ENCODE results near the gene BAMBI. TPM values are rescaled to one million over a fixed set of nuclear protein-coding genes. Genes with fewer than 3 reads are reported as not detected.
A peak's percentile ranks its signal among the peaks of the same experiment; 100 is the strongest.

Gene BAMBI, protein sequence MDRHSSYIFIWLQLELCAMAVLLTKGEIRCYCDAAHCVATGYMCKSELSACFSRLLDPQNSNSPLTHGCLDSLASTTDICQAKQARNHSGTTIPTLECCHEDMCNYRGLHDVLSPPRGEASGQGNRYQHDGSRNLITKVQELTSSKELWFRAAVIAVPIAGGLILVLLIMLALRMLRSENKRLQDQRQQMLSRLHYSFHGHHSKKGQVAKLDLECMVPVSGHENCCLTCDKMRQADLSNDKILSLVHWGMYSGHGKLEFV
- under 1 TPM; 0.70 to 0.95 (median 0.94) TPM for total RNA-seq
- total RNA-seq (2013), result 1.1 TPM

- Mint-ChIP-seq H3K4me1 (peaks cover 25 to 28% of the 10 kb centered on the region in 2 donors), H3K9me3 (no peaks in the 10 kb centered on the region), H3K27ac (peak within 1 kb of the TSS in 1 of 2 donors; percentile 74), H3K27me3 (ENCODE audit: low read depth in 2 of 2) (peaks cover 39 to 55% of the 10 kb centered on the region in 2 donors), H3K4me3 (peak within 1 kb of the TSS; percentile 83), H3K36me3 (no peaks in the 10 kb centered on the region)
- H3K9me3 ChIP-seq (ENCODE audit: control insufficient read depth, insufficient read depth, low read length), result no peaks in the 10 kb centered on the region
- peak; percentile 96 to 98 (median 96) for ATAC-seq
- peak; percentile 68 for TF ChIP-seq CTCF (IDR thresholded peaks at IDR 0.05)
- peak within 1 kb of the TSS; percentile 56 for H3K4me3 ChIP-seq (ENCODE audit: low read length)
- DNase-seq, result peak; percentile 94 to 95
- H3K4me1 ChIP-seq (ENCODE audit: control insufficient read depth, insufficient read depth, low read length), result peaks cover 29% of the 10 kb centered on the region
- under 1% methylated on average over 120 of the region's 120 CpGs for WGBS (ENCODE audit: insufficient coverage)
- no peak within 1 kb of the TSS for H3K27ac ChIP-seq (ENCODE audit: low read length)
- peaks cover 48% of the 10 kb centered on the region for H3K27me3 ChIP-seq (ENCODE audit: control insufficient read depth, insufficient read depth, low read length)
- no peaks in the 10 kb centered on the region for H3K36me3 ChIP-seq (ENCODE audit: control insufficient read depth, insufficient read depth, low read length)
- intact Hi-C loops (cut with micrococcal nuclease), result no loop called here
Observed at GRCh38 chr10:28676968-28677887, at the start of gene BAMBI. Gene BAMBI, plus strand, starts transcription at chr10:28677521. Its CDS starts 377 bp downstream, at chr10:28677898.

GRCh38 chr10:28628184-28628893 lies 49.0 kb upstream of the BAMBI start:
- no peaks in the 10 kb centered on the region for H3K9me3 ChIP-seq (ENCODE audit: control insufficient read depth, insufficient read depth, low read length)
- WGBS (ENCODE audit: insufficient coverage), result 33% methylated on average over 14 of the region's 15 CpGs
- ATAC-seq (peak; percentile 85 to 93 (median 90)), DNase-seq (peak; percentile 56 to 83)
- no peak overlapping the region for H3K27ac ChIP-seq (ENCODE audit: low read length)
- H3K27me3 ChIP-seq (ENCODE audit: control insufficient read depth, insufficient read depth, low read length), result no peaks in the 10 kb centered on the region
- Mint-ChIP-seq H3K4me1 (peaks cover 12 to 23% of the 10 kb centered on the region in 2 donors), H3K4me3 (no peak overlapping the region), H3K36me3 (no peaks in the 10 kb centered on the region), H3K9me3 (no peaks in the 10 kb centered on the region), H3K27ac (no peak overlapping the region), H3K27me3 (ENCODE audit: low read depth in 2 of 2) (peaks cover 14 to 17% of the 10 kb centered on the region in 2 donors)
- no peaks in the 10 kb centered on the region for H3K4me1 ChIP-seq (ENCODE audit: control insufficient read depth, insufficient read depth, low read length)
- TF ChIP-seq CTCF (IDR thresholded peaks at IDR 0.05), result peak; percentile 93
- no peaks in the 10 kb centered on the region for H3K36me3 ChIP-seq (ENCODE audit: control insufficient read depth, insufficient read depth, low read length)
- no peak overlapping the region for H3K4me3 ChIP-seq (ENCODE audit: low read length)
- intact Hi-C loops (cut with micrococcal nuclease), result loop anchor here (10.0 kb wide), 2 partner anchors 194 to 676 kb away; no protein-coding TSS in a partner anchor

GRCh38 chr10:28631896-28632583 lies 45.3 kb upstream of the BAMBI start:
- Histone ChIP-seq H3K27me3 (ENCODE audit: control insufficient read depth, insufficient read depth, low read length) (no peaks in the 10 kb centered on the region), H3K4me3 (ENCODE audit: low read length) (no peak overlapping the region), H3K27ac (ENCODE audit: low read length) (no peak overlapping the region), H3K9me3 (ENCODE audit: control insufficient read depth, insufficient read depth, low read length) (no peaks in the 10 kb centered on the region), H3K36me3 (ENCODE audit: control insufficient read depth, insufficient read depth, low read length) (no peaks in the 10 kb centered on the region), H3K4me1 (ENCODE audit: control insufficient read depth, insufficient read depth, low read length) (no peaks in the 10 kb centered on the region)
- H3K36me3 Mint-ChIP-seq, result no peaks in the 10 kb centered on the region
- H3K9me3 Mint-ChIP-seq, result no peaks in the 10 kb centered on the region
- no peak for ATAC-seq
- H3K4me1 Mint-ChIP-seq, result peaks cover 0 to 8% of the 10 kb centered on the region in 2 donors
- intact Hi-C loops (cut with micrococcal nuclease), result no loop called here
- 79% methylated on average over 5 of the region's 5 CpGs for WGBS (ENCODE audit: insufficient coverage)
- no peak for DNase-seq
- no peak overlapping the region for H3K27ac Mint-ChIP-seq
- TF ChIP-seq CTCF (IDR thresholded peaks at IDR 0.05), result no peak
- peaks cover 32 to 37% of the 10 kb centered on the region in 2 donors for H3K27me3 Mint-ChIP-seq (ENCODE audit: low read depth in 2 of 2)
- H3K4me3 Mint-ChIP-seq, result no peak overlapping the region
